Stimulated activated CD4-positive, alpha-beta T cell treated with anti-CD3 and anti-CD28 coated beads, Interleukin-4, amount 100 ng/mL, for 24 hours (primary cell): Measurements from ENCODE around the gene STK40.

ENCODE experiments used
- DNase-seq: peaks from one replicate; pipeline ENCODE4 v3.0.0-alpha.2; 2020

The STK40 gene

GRCh38 chr1:36397378-36398230, 11.9 kb upstream of the STK40 start, which contains the start of gene LSM10:
LSM10 (minus strand) TSS chr1:36397908; CDS start chr1:36394129, 3,779 bp downstream.
- peak; percentile 90 for DNase-seq

GRCh38 chr1:36397083-36397377, 11.3 kb upstream of the STK40 start:
- no peak for DNase-seq

GRCh38 chr1:36396359-36396758, 10.6 kb upstream of the STK40 start:
- DNase-seq, result no peak

GRCh38 chr1:36393686-36394085, 8.0 kb upstream of the STK40 start:
- no peak for DNase-seq

- DNase-seq, result no peak
Observed at GRCh38 chr1:36392836-36393235, 7.1 kb upstream of the STK40 start.

GRCh38 chr1:36391271-36391670, 5.5 kb upstream of the STK40 start:
- DNase-seq, result no peak

- no peak for DNase-seq
Observed at GRCh38 chr1:36390411-36390810, 4.7 kb upstream of the STK40 start.

- no peak for DNase-seq
Observed at GRCh38 chr1:36389999-36390398, 4.3 kb upstream of the STK40 start.

- DNase-seq, result no peak
Observed at GRCh38 chr1:36389261-36389660, 3.5 kb upstream of the STK40 start.

GRCh38 chr1:36387141-36387949, 1.6 kb upstream of the STK40 start:
- DNase-seq, result no peak

- DNase-seq, result peak; percentile 96
Observed at GRCh38 chr1:36386265-36387140, 779 bp upstream of the STK40 start.

GRCh38 chr1:36384542-36385409, 948 bp downstream of the STK40 start:
- DNase-seq, result peak; percentile 31

GRCh38 chr1:36383240-36383639, 2.5 kb downstream of the STK40 start:
- no peak for DNase-seq

GRCh38 chr1:36382669-36383068, 3.1 kb downstream of the STK40 start:
- DNase-seq, result no peak

- DNase-seq, result no peak
Observed at GRCh38 chr1:36382231-36382630, 3.5 kb downstream of the STK40 start.

- no peak for DNase-seq
Observed at GRCh38 chr1:36381405-36381804, 4.3 kb downstream of the STK40 start.

- DNase-seq, result no peak
Observed at GRCh38 chr1:36380782-36381181, 4.9 kb downstream of the STK40 start.

GRCh38 chr1:36380143-36380619, 5.5 kb downstream of the STK40 start:
- DNase-seq, result no peak

GRCh38 chr1:36377791-36378492, 7.8 kb downstream of the STK40 start:
- DNase-seq, result no peak

- no peak for DNase-seq
Observed at GRCh38 chr1:36372617-36373016, 13.1 kb downstream of the STK40 start.
